Heart right ventricle (tissue), 16 donors: Measurements from ENCODE around the gene DSCAM. TPM values are rescaled to one million over a fixed set of nuclear protein-coding genes. Genes with fewer than 3 reads are reported as not detected.

Experiments used
- ATAC-seq, 8 donors: fragments of 200-7000 bp; cut with Tn5 transposase; one replicate each; pipeline ENCODE4 v1.9.1; 2020; ENCODE audit warnings: mild to moderate bottlenecking in 8 of 8, moderate library complexity in 8 of 8, moderate number of reproducible peaks in 1 of 8
- DNase-seq, 2 donors: peaks; one replicate each; pipeline ENCODE4 v3.0.0-alpha.2; 2020
- H3K27ac ChIP-seq, 10 donors: fragments of 200-600 bp; sonication (generic) in 2 of 10; one replicate each; pipeline versions ENCODE4 v1.5.0 to v1.8.0; 2020 to 2022; ENCODE audit warnings: mild to moderate bottlenecking in 3 of 10
- H3K27me3 ChIP-seq, 7 donors: fragments of 200-600 bp; one replicate each; pipeline ENCODE4 v1.8.0; 2021 to 2022; ENCODE audit warnings: mild to moderate bottlenecking in 2 of 7
- H3K36me3 ChIP-seq, 9 donors: fragments of 200-600 bp; sonication (generic) in 1 of 9; one replicate each; pipeline versions ENCODE4 v1.5.0 to v1.8.0; 2020 to 2022; ENCODE audit warnings: mild to moderate bottlenecking in 2 of 9
- H3K4me1 ChIP-seq, 9 donors: fragments of 200-600 bp; sonication (generic) in 1 of 9; one replicate each; pipeline versions ENCODE4 v1.5.0 to v1.8.0; 2020 to 2022; ENCODE audit warnings: mild to moderate bottlenecking in 4 of 9
- H3K4me3 ChIP-seq, 10 donors: fragments of 200-600 bp; sonication (generic) in 2 of 10; one replicate each; pipeline versions ENCODE4 v1.5.0 to v1.8.0; 2020 to 2022; ENCODE audit warnings: mild to moderate bottlenecking in 7 of 10, moderate library complexity in 2 of 10
- H3K9me3 ChIP-seq, 11 donors: fragments of 200-600 bp in 10 of 11; sonication (generic) in 2 of 11; one replicate each; pipeline versions ENCODE4 v1.5.0 to v1.8.0; 2013 to 2022; ENCODE audit warnings: mild to moderate bottlenecking in 2 of 11, control low read depth in 1 of 11, moderate library complexity in 1 of 11
- CTCF ChIP-seq, 9 donors: fragments of 200-600 bp; sonication (generic) in 2 of 9; IDR thresholded peaks; one replicate each; pipeline versions ENCODE4 v1.5.0 to v1.8.0; 2021 to 2022; ENCODE audit warnings: antibody characterized with exemption in 9 of 9, mild to moderate bottlenecking in 5 of 9, moderate library complexity in 1 of 9
- WGBS, 2 donors: extraction: QIAGEN DNeasy Blood & Tissue Kit; methylation state at CpG; one replicate each; pipeline ENCODE4 v1.1.7; 2013; ENCODE audit warnings: inconsistent platforms in 1 of 2; 5-methylcytosine and 5-hydroxymethylcytosine counted together
- intact Hi-C, 10 donors: fragments of 100-400 bp; cut with DNase I; formaldehyde crosslinking; loops; one replicate each; pipeline versions ENCODE4 v1.11.1 to v1.14.2; 2022
- polyA plus RNA-seq, 2 donors: library from polyadenylated mRNA; stranded (reverse); fragments of 200-250 nt; gene quantifications; one replicate each; pipeline ENCODE4 v1.2.3, GENCODE V29; 2013
- total RNA-seq, 10 donors: library from RNA; stranded (reverse); fragmentation: NEBNext Ultra II Directional in 3 of 10; extraction: Animal tissue kit (Norgen Biotek cat#: 25700) in 3 of 10; gene quantifications; one replicate each; pipeline versions ENCODE4 v1.2.1 to v1.2.4, GENCODE V29; 2021 to 2023
- donor health status: Arrhythmogenic right ventricular cardiomyopathy.
- donor health status: ischemic (EF 13 %, LVEDD 7.1; RV severe dilation, severe dysfunction).
- donor health status: healthy with polysubstance abuse.
- donor health status: DM: no; HTN: yes; CAD: no.
- donor health status: DM: no; HTN: no; CAD: no.
- donor health status: ischemic (EF 25% LVEDD 6.9; RV normal size, moderate dysfunction).
- donor health status: ischemic (EF 25% LVEDD 5.7; RV mildly dilated, moderate dysfunction).
- donor health status: healthy.
- donor health status: DM: yes; HTN: yes; CAD: no.
- donor health status: Ischemic cardiomyopathy.
- donor health status: ischemic (EF 35%, LVEDD 5.7; RV mildly dilated, moderate dysfunction).
- donor health status: nonischemic (EF 11% LVEDD 7.7; RV severe dilation, severe dysfunction).
- donor health status: DM: yes; HTN: yes; CAD: no.
- donor health status: PGD.
- donor health status: ischemic (EF 29% LVEDD 5.4; RV normal size, mild dysfunction).
- donor health status: nonischemic (EF 23%, LVEDD 6.1; RV moderate dilation, normal function).

Gene DSCAM
- total and polyA plus RNA-seq, 12 donors: 0.03 to 0.04 TPM; not detected in 10

- no peak overlapping the region for H3K4me3 ChIP-seq
- H3K4me1 ChIP-seq: no peaks in the 10 kb centered on the region
- peaks cover 0 to 16% (median 0%) of the 10 kb centered on the region in 11 donors for H3K9me3 ChIP-seq
- no peaks in the 10 kb centered on the region for H3K36me3 ChIP-seq
- no peaks in the 10 kb centered on the region for H3K27me3 ChIP-seq
- intact Hi-C loops: no loop called here
- no peak for ATAC-seq
- TF ChIP-seq CTCF (IDR thresholded peaks at IDR 0.05): no peak
- DNase-seq: no peak
- H3K27ac ChIP-seq: no peak overlapping the region
- WGBS, 2 donors: 84 to 85% methylated on average over 9 of the region's 9 CpGs
Observed at GRCh38 chr21:40318371-40318770, 528.6 kb downstream of the DSCAM start.

- DNase-seq (no peak), ATAC-seq (no peak)
- Histone ChIP-seq H3K4me3 (no peak overlapping the region), H3K4me1 (no peaks in the 10 kb centered on the region), H3K27me3 (no peaks in the 10 kb centered on the region), H3K9me3 (peaks cover 0 to 34% (median 0%) of the 10 kb centered on the region in 11 donors), H3K36me3 (no peaks in the 10 kb centered on the region), H3K27ac (no peak overlapping the region)
- TF ChIP-seq CTCF (IDR thresholded peaks at IDR 0.05): no peak
- intact Hi-C loops: no loop called here
- WGBS, 2 donors: 86 to 93% methylated on average over 3 of the region's 3 CpGs
Observed at GRCh38 chr21:40316104-40316503, 530.9 kb downstream of the DSCAM start.

- ATAC-seq (no peak), DNase-seq (no peak)
- intact Hi-C loops: no loop called here
- H3K4me3 ChIP-seq: no peak overlapping the region
- peaks cover 0 to 34% (median 0%) of the 10 kb centered on the region in 11 donors for H3K9me3 ChIP-seq
- H3K4me1 ChIP-seq: no peaks in the 10 kb centered on the region
- H3K27ac ChIP-seq: no peak overlapping the region
- H3K27me3 ChIP-seq: no peaks in the 10 kb centered on the region
- TF ChIP-seq CTCF (IDR thresholded peaks at IDR 0.05): no peak
- H3K36me3 ChIP-seq: no peaks in the 10 kb centered on the region
- WGBS, 2 donors: 76 to 86% methylated on average over 1 of the region's 1 CpG
Observed at GRCh38 chr21:40315626-40316025, 531.3 kb downstream of the DSCAM start.

GRCh38 chr21:40313260-40313659 is 533.7 kb downstream of the DSCAM start:
- H3K4me3 ChIP-seq: no peak overlapping the region
- DNase-seq (no peak), ATAC-seq (no peak)
- H3K27me3 ChIP-seq: no peaks in the 10 kb centered on the region
- 88 to 90% methylated on average over 4 of the region's 4 CpGs for WGBS, 2 donors
- no peaks in the 10 kb centered on the region for H3K4me1 ChIP-seq
- intact Hi-C loops: no loop called here
- no peak for TF ChIP-seq CTCF (IDR thresholded peaks at IDR 0.05)
- no peak overlapping the region for H3K27ac ChIP-seq
- no peaks in the 10 kb centered on the region for H3K36me3 ChIP-seq
- peaks cover 0 to 33% (median 0%) of the 10 kb centered on the region in 11 donors for H3K9me3 ChIP-seq
